Keratinocyte (primary cell): ENCODE data around the gene GPC5. TPM values are rescaled to one million over a fixed set of nuclear protein-coding genes. Genes with fewer than 3 reads are reported as not detected.

Experiments
- DNase-seq: peaks from one replicate; pipeline ENCODE4 v3.0.0-alpha.2; 2011; ENCODE audit warnings: low read depth, missing footprints, low spot score
- FAIRE-seq: peaks from 2 replicates; lab custom pipeline; 2011; peaks lifted over from hg19 to GRCh38; lab: Jason Lieb, UNC
- H2AFZ ChIP-seq: 2 replicates; pipeline ENCODE4 v1.6.0; 2012; ENCODE audit warnings: low read length, control low read depth, inconsistent platforms; ENCODE audit not compliant: control insufficient read depth
- H3K27ac ChIP-seq: 2 replicates; pipeline ENCODE4 v1.5.1; 2011; ENCODE audit warnings: low read length; ENCODE audit not compliant: control insufficient read depth, insufficient read depth
- H3K27me3 ChIP-seq: 3 replicates; pipeline ENCODE4 v1.6.0; 2011; ENCODE audit warnings: low read length; ENCODE audit not compliant: control insufficient read depth, insufficient read depth; ENCODE audit errors: extremely low read depth
- H3K36me3 ChIP-seq, 2 experiments: 2 replicates in 1 of 2; 3 replicates in 1 of 2; pipeline ENCODE4 v1.5.1; 2011; ENCODE audit warnings: low read length in 2 of 2, mild to moderate bottlenecking in 1 of 2; ENCODE audit not compliant: control insufficient read depth in 2 of 2, insufficient read depth in 2 of 2; ENCODE audit errors: extremely low read depth in 1 of 2
- H3K4me1 ChIP-seq: 3 replicates; pipeline ENCODE4 v1.5.1; 2011; ENCODE audit warnings: low read length; ENCODE audit not compliant: control insufficient read depth, insufficient read depth; ENCODE audit errors: extremely low read depth
- H3K4me2 ChIP-seq: 3 replicates; pipeline ENCODE4 v1.6.0; 2011; ENCODE audit warnings: low read depth, low read length; ENCODE audit not compliant: control insufficient read depth, insufficient read depth; ENCODE audit errors: extremely low read depth
- H3K4me3 ChIP-seq, 3 experiments: fragments of 200-600 bp in 1 of 3; sonication (generic) in 1 of 3; 2 replicates in 2 of 3; 3 replicates in 1 of 3; pipeline ENCODE4 v1.5.1; 2011 to 2016; ENCODE audit warnings: low read length in 3 of 3, mild to moderate bottlenecking in 3 of 3, control low read depth in 2 of 3, inconsistent platforms in 1 of 3, low read depth in 1 of 3, mixed read lengths in 1 of 3, mixed run types in 1 of 3, moderate library complexity in 1 of 3; ENCODE audit not compliant: control insufficient read depth in 2 of 3, insufficient read depth in 2 of 3; ENCODE audit errors: extremely low read depth in 1 of 3
- H3K79me2 ChIP-seq: 2 replicates; pipeline ENCODE4 v1.6.0; 2012; ENCODE audit warnings: low read length; ENCODE audit not compliant: control insufficient read depth, insufficient read depth
- H3K9ac ChIP-seq: 3 replicates; pipeline ENCODE4 v1.6.0; 2011; ENCODE audit warnings: low read length; ENCODE audit not compliant: control insufficient read depth, insufficient read depth; ENCODE audit errors: extremely low read depth
- H3K9me1 ChIP-seq: 3 replicates; pipeline ENCODE4 v1.6.0; 2011; ENCODE audit warnings: low read length; ENCODE audit not compliant: control insufficient read depth, insufficient read depth; ENCODE audit errors: extremely low read depth
- H3K9me3 ChIP-seq: 2 replicates; pipeline ENCODE4 v1.5.1; 2012; ENCODE audit warnings: low read depth, low read length; ENCODE audit not compliant: control insufficient read depth
- H4K20me1 ChIP-seq: 3 replicates; pipeline ENCODE4 v1.6.0; 2011; ENCODE audit warnings: low read length; ENCODE audit not compliant: control insufficient read depth, insufficient read depth; ENCODE audit errors: extremely low read depth
- EZH2 ChIP-seq: IDR thresholded peaks from one replicate; pipeline ENCODE4 v1.6.1; 2012; ENCODE audit warnings: inconsistent platforms, mild to moderate bottlenecking, low read length, moderate library complexity
- dilution Hi-C: fragments of 300-500 bp; cut with MboI; formaldehyde crosslinking; loops from one replicate; pipeline ENCODE4 v1.7.0; 2020; ENCODE audit warnings: low sequenced_read_pairs; ENCODE audit not compliant: extremely low pct_ligation_motif_present
- polyA plus RNA-seq, 5 experiments: library from polyadenylated mRNA; depleted of rRNA in 3 of 5; stranded (reverse) in 3 of 5; stranded (forward) in 1 of 5; unstranded in 1 of 5; fragments of >200 nt; gene quantifications; 1 replicate in 1 of 5; 2 replicates in 3 of 5; 3 replicates in 1 of 5; pipeline versions ENCODE4 v1.2.1 to v1.2.3, GENCODE V29; 2011 to 2012; ENCODE audit warnings: missing spikeins in 2 of 5, low read depth in 1 of 5, low replicate concordance in 1 of 5
- TF ChIP-seq, protein P1 (sequence below), 3 experiments: IDR thresholded peaks in 1 of 3; conservative IDR thresholded peaks in 1 of 3; optimal IDR thresholded peaks in 1 of 3; 2 replicates in 2 of 3; 3 replicates in 1 of 3; pipeline versions ENCODE3 to v1.5.1; 2011; ENCODE audit warnings: low read length in 3 of 3, mild to moderate bottlenecking in 3 of 3, moderate library complexity in 2 of 3, control low read depth in 1 of 3, inconsistent platforms in 1 of 3; ENCODE audit not compliant: insufficient read depth in 2 of 3; ENCODE audit errors: extremely low read depth in 1 of 3

Gene GPC5
- polyA plus RNA-seq, 1 donor (not counting 4 experiments of a cell fraction or from before 2014, with no cell fraction given): 0.10 TPM

DNA sequence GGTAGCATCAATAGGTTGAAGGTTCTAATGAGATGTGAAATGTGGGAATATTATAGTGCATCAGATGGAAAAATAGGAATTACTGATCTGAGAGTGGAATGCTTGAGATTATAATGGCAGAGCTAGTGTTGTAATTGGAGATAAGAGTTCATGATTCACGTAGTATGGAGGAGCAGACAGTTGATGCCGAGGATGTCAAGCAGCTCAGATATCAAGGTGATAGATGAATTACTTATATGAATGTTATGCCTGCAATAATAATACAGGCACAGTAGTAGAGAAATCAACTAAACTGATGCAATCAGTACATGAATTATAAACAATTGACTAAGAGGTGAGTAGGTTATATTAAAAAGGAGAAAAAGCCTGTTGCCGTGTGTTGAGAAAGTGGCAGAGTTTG, 1035.0 kb downstream of the GPC5 start:
- Histone ChIP-seq H3K4me2 (no peak overlapping the region), H3K36me3 (no peaks in the 10 kb centered on the region), H2AFZ (no peak overlapping the region), H3K79me2 (no peaks in the 10 kb centered on the region), H4K20me1 (no peaks in the 10 kb centered on the region), H3K9me3 (no peaks in the 10 kb centered on the region), H3K27me3 (no peaks in the 10 kb centered on the region), H3K27ac (no peak overlapping the region), H3K4me3 (no peak overlapping the region), H3K9ac (no peak overlapping the region), H3K4me1 (no peaks in the 10 kb centered on the region), H3K9me1 (no peaks in the 10 kb centered on the region)
- no peak for DNase-seq
- TF ChIP-seq, protein P1, sequence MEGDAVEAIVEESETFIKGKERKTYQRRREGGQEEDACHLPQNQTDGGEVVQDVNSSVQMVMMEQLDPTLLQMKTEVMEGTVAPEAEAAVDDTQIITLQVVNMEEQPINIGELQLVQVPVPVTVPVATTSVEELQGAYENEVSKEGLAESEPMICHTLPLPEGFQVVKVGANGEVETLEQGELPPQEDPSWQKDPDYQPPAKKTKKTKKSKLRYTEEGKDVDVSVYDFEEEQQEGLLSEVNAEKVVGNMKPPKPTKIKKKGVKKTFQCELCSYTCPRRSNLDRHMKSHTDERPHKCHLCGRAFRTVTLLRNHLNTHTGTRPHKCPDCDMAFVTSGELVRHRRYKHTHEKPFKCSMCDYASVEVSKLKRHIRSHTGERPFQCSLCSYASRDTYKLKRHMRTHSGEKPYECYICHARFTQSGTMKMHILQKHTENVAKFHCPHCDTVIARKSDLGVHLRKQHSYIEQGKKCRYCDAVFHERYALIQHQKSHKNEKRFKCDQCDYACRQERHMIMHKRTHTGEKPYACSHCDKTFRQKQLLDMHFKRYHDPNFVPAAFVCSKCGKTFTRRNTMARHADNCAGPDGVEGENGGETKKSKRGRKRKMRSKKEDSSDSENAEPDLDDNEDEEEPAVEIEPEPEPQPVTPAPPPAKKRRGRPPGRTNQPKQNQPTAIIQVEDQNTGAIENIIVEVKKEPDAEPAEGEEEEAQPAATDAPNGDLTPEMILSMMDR (optimal IDR thresholded peaks at IDR 0.05 in 1 of 3, IDR thresholded peaks at IDR 0.05 in 1 of 3, conservative IDR thresholded peaks at IDR 0.05 in 1 of 3; ENCODE audit: extremely low read depth in 1 of 3, insufficient read depth in 2 of 3, low read length in 3 of 3): no peak
- TF ChIP-seq EZH2: no peak
- dilution Hi-C loops: no loop called here
- no peak for FAIRE-seq

DNA sequence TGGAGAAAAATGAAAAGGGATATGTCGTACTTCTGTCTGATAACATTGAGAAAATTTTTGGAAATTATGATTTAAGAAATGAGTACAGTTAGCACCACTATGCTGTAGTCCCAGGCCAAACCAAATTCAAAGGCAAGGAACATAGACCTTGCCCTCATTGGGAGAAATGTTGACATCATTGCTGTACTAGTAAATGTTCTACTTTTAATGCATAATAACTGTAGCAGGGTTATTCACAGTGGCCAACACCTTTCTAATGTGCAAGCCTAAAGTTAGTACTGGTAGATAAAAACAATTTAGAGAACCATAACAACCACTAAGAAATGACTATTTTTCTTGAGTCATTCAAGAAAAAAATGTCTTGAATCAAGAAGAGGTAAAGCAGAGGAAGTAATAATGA, 1035.5 kb downstream of the GPC5 start:
- no peaks in the 10 kb centered on the region for H3K36me3 ChIP-seq
- H3K27me3 ChIP-seq: no peaks in the 10 kb centered on the region
- H3K4me3 ChIP-seq: no peak overlapping the region
- H3K27ac ChIP-seq: no peak overlapping the region
- no peak overlapping the region for H3K9ac ChIP-seq
- TF ChIP-seq EZH2: no peak
- TF ChIP-seq, protein P1 (optimal IDR thresholded peaks at IDR 0.05 in 1 of 3, IDR thresholded peaks at IDR 0.05 in 1 of 3, conservative IDR thresholded peaks at IDR 0.05 in 1 of 3; ENCODE audit: extremely low read depth in 1 of 3, insufficient read depth in 2 of 3, low read length in 3 of 3): no peak
- DNase-seq (no peak), FAIRE-seq (no peak)
- no peaks in the 10 kb centered on the region for H3K79me2 ChIP-seq
- H3K9me1 ChIP-seq: no peaks in the 10 kb centered on the region
- H3K4me2 ChIP-seq: no peak overlapping the region
- H4K20me1 ChIP-seq: no peaks in the 10 kb centered on the region
- dilution Hi-C loops: no loop called here
- H3K9me3 ChIP-seq: no peaks in the 10 kb centered on the region
- no peaks in the 10 kb centered on the region for H3K4me1 ChIP-seq
- no peak overlapping the region for H2AFZ ChIP-seq
